KOPT-K1 (cell line): ENCODE data around the gene SOX30.

Source experiments
- H3K27ac ChIP-seq: fragments of 200-600 bp; sonication (generic); 2 replicates; pipeline ENCODE4 v1.5.1; 2016; ENCODE audit warnings: antibody characterized with exemption, mild to moderate bottlenecking, low read depth, low read length; ENCODE audit not compliant: poor library complexity, severe bottlenecking
- H3K36me3 ChIP-seq: fragments of 200-600 bp; sonication (generic); 2 replicates; pipeline ENCODE4 v1.5.1; 2017; ENCODE audit warnings: antibody characterized with exemption, mild to moderate bottlenecking, low read length, moderate library complexity; ENCODE audit not compliant: insufficient read depth
- H3K9me3 ChIP-seq: fragments of 200-600 bp; sonication (generic); 2 replicates; pipeline ENCODE4 v1.5.1; 2017; ENCODE audit warnings: antibody characterized with exemption, low read length, mild to moderate bottlenecking; ENCODE audit not compliant: insufficient read depth, poor library complexity, severe bottlenecking

Gene SOX30

GRCh38 chr5:157603333-157604190 is 48.7 kb downstream of the SOX30 start:
- H3K27ac ChIP-seq = peak overlapping the region; percentile 100
- peaks cover under 1% of the 10 kb centered on the region for H3K9me3 ChIP-seq
- H3K36me3 ChIP-seq = no peaks in the 10 kb centered on the region

GRCh38 chr5:157602505-157602904 is 49.7 kb downstream of the SOX30 start:
- Histone ChIP-seq H3K27ac (peak overlapping the region; percentile 100), H3K36me3 (no peaks in the 10 kb centered on the region), H3K9me3 (no peaks in the 10 kb centered on the region)

- H3K36me3 ChIP-seq = no peaks in the 10 kb centered on the region
- peak overlapping the region; percentile 64 for H3K27ac ChIP-seq
Observed at GRCh38 chr5:157600252-157600651, 52.0 kb downstream of the SOX30 start.

GRCh38 chr5:157599565-157599964 is 52.7 kb downstream of the SOX30 start:
- no peaks in the 10 kb centered on the region for H3K9me3 ChIP-seq
- no peaks in the 10 kb centered on the region for H3K36me3 ChIP-seq
- H3K27ac ChIP-seq = peak overlapping the region; percentile 80

More at GRCh38 chr5:157600252-157600651, 52.0 kb downstream of the SOX30 start:
- no peaks in the 10 kb centered on the region for H3K9me3 ChIP-seq

GRCh38 chr5:157598350-157598936 is 53.8 kb downstream of the SOX30 start:
- Histone ChIP-seq H3K36me3 (no peaks in the 10 kb centered on the region), H3K27ac (peak overlapping the region; percentile 80), H3K9me3 (no peaks in the 10 kb centered on the region)

GRCh38 chr5:157597277-157597676 is 55.0 kb downstream of the SOX30 start:
- no peaks in the 10 kb centered on the region for H3K9me3 ChIP-seq
- H3K27ac ChIP-seq = peak overlapping the region; percentile 80
- H3K36me3 ChIP-seq = no peaks in the 10 kb centered on the region

- no peaks in the 10 kb centered on the region for H3K9me3 ChIP-seq
- H3K27ac ChIP-seq = peak overlapping the region; percentile 80
- no peaks in the 10 kb centered on the region for H3K36me3 ChIP-seq
Observed at GRCh38 chr5:157596487-157596886, 55.8 kb downstream of the SOX30 start.

GRCh38 chr5:157594675-157595459 is 57.4 kb downstream of the SOX30 start:
- H3K9me3 ChIP-seq = no peaks in the 10 kb centered on the region
- no peaks in the 10 kb centered on the region for H3K36me3 ChIP-seq
- peak overlapping the region; percentile 80 for H3K27ac ChIP-seq

GRCh38 chr5:157594257-157594656 is 58.0 kb downstream of the SOX30 start:
- H3K36me3 ChIP-seq = no peaks in the 10 kb centered on the region
- H3K27ac ChIP-seq = peak overlapping the region; percentile 80
- no peaks in the 10 kb centered on the region for H3K9me3 ChIP-seq

- Histone ChIP-seq H3K9me3 (no peaks in the 10 kb centered on the region), H3K36me3 (no peaks in the 10 kb centered on the region), H3K27ac (peak overlapping the region; percentile 80)
Observed at GRCh38 chr5:157593052-157593757, 59.0 kb downstream of the SOX30 start.

GRCh38 chr5:157592594-157592993 is 59.6 kb downstream of the SOX30 start:
- Histone ChIP-seq H3K27ac (peak overlapping the region; percentile 80), H3K9me3 (no peaks in the 10 kb centered on the region), H3K36me3 (no peaks in the 10 kb centered on the region)

GRCh38 chr5:157590478-157590877 is 61.8 kb downstream of the SOX30 start:
- no peaks in the 10 kb centered on the region for H3K36me3 ChIP-seq
- H3K27ac ChIP-seq = no peak overlapping the region
- H3K9me3 ChIP-seq = no peaks in the 10 kb centered on the region

GRCh38 chr5:157584628-157585027 is 67.6 kb downstream of the SOX30 start:
- Histone ChIP-seq H3K9me3 (no peaks in the 10 kb centered on the region), H3K27ac (no peak overlapping the region), H3K36me3 (no peaks in the 10 kb centered on the region)

- Histone ChIP-seq H3K9me3 (no peaks in the 10 kb centered on the region), H3K27ac (no peak overlapping the region), H3K36me3 (no peaks in the 10 kb centered on the region)
Observed at GRCh38 chr5:157582731-157583620, 69.3 kb downstream of the SOX30 start.
